Measurements from ENCODE around the gene PARVB.
A peak's percentile ranks its signal among the peaks of the same experiment; 100 is the strongest.

The PARVB gene

DNA sequence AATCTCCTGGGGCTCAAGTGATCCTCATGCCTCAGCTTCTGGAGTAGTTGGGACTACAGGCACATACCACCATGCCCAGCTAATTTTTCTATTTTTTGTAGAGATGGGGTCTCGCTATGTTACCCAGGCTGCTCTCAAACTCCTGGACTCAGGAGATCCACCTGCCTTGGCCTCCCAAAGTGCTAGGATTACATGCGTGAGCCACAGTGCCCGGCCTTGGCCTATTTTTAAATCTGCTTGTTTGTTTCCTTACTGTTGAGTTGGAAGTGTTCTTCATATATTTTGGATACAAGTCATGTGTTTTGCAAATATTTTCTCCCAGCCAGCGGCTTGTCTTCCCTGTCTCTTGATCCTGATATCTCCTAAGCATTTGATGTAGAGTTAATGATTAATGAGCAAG is 5.0 kb downstream of the PARVB start:
- no peak overlapping the region for H3K4me3 ChIP-seq (ENCODE audit: low read depth, low read length)
- DNase-seq (ENCODE audit: low read depth, low spot score), result no peak
- TF ChIP-seq, protein P1, sequence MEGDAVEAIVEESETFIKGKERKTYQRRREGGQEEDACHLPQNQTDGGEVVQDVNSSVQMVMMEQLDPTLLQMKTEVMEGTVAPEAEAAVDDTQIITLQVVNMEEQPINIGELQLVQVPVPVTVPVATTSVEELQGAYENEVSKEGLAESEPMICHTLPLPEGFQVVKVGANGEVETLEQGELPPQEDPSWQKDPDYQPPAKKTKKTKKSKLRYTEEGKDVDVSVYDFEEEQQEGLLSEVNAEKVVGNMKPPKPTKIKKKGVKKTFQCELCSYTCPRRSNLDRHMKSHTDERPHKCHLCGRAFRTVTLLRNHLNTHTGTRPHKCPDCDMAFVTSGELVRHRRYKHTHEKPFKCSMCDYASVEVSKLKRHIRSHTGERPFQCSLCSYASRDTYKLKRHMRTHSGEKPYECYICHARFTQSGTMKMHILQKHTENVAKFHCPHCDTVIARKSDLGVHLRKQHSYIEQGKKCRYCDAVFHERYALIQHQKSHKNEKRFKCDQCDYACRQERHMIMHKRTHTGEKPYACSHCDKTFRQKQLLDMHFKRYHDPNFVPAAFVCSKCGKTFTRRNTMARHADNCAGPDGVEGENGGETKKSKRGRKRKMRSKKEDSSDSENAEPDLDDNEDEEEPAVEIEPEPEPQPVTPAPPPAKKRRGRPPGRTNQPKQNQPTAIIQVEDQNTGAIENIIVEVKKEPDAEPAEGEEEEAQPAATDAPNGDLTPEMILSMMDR (IDR thresholded peaks at IDR 0.05; ENCODE audit: low read depth, low read length), result no peak
- in situ Hi-C loops (cut with HindIII; ENCODE audit: low sequenced_read_pairs), result no loop called here

DNA sequence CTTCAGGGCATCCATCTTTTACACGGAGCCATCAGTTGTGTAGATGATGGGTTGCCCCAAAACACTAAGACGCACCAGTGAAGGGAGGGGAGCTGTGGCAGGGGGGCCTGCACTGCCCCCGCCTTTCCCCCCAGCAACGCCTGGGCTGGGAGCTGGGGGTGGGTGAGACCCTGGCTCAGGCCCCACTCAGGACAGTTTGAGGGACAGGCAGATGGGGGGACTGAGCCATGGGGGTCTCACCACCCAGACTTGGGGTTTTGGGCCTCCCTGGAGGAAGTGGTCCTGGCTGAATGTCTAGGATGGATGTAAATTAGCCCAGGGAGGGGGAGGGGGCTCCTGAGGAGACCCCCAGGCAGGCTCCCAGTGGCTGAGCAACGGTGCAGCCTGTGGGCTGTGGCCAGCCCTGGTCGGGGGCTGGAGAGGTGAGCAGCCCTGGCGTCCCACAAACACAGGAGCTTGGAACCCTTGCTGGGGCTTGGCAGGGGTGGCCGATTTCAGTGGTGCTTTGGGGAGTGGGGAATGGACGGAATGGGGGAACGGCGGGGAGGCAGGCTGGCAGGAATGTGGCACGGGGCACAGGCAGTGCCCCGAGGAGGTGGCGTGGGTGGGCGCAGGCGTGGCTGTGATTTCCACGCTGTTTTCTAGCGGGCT is 6.1 kb downstream of the PARVB start:
- TF ChIP-seq, protein P1 (IDR thresholded peaks at IDR 0.05; ENCODE audit: low read depth, low read length), result no peak
- in situ Hi-C loops (cut with HindIII; ENCODE audit: low sequenced_read_pairs), result no loop called here
- no peak for DNase-seq (ENCODE audit: low read depth, low spot score)
- no peak overlapping the region for H3K4me3 ChIP-seq (ENCODE audit: low read depth, low read length)

DNA sequence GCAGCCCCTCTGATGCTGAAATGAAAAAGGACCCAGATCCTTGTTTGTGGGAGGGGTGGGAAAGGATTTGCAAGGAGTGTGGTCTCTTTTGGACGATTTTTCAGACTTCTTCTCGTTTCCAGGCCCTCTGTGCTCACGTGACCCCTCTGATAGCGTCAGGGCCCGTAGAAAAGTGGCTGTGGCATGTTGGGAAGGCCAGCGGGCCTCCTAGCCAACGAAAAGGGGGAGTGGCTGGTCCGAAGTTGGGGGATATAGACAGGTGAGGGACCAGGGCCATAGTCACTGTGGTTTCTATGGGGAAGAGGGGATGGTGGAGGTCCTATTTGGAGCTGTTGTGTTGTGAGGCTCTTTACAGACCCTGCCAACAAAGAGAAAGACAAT is 6.6 kb downstream of the PARVB start:
- DNase-seq (ENCODE audit: low read depth, low spot score), result no peak
- TF ChIP-seq, protein P1 (IDR thresholded peaks at IDR 0.05; ENCODE audit: low read depth, low read length), result no peak
- in situ Hi-C loops (cut with HindIII; ENCODE audit: low sequenced_read_pairs), result no loop called here
- no peak overlapping the region for H3K4me3 ChIP-seq (ENCODE audit: low read depth, low read length)

DNA sequence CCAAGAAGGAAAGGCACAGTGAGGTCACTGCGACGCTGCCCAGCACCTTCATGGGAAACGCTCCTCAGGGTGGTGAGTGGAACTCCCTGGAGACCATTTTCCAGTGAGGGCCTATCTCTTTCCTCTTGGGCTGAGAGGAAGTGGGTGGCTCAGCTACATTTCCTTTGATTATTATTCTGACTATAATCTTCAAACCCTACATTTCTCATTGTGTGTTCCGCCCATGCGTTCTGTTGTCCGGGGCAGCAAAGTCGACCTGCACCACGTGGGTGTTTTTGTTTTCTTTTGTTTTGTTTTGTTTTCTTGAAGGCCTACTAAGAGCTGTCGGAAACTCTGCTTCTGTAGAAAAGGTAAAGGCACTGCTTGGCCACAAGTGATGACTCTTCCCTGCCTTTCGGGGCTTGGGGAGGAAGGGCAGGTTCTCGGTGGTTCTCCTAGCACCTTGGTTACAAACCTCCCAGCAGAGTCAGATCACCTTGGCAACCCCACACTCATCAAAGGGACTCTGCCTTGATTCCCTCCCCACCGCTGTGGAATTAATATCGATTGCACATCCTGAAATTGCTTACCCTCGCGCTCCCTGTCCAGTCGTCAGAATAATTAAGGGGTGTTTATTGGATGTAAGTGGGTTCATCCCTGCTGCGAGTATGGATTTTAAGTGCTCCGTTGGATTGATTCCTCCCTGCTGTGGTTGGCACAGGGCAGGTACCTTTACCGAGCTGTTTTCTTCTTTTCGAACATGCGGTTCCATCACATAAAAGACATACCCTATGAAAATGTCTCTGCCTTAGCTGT is 7.3 kb downstream of the PARVB start:
- no peak overlapping the region for H3K4me3 ChIP-seq (ENCODE audit: low read depth, low read length)
- TF ChIP-seq, protein P1 (IDR thresholded peaks at IDR 0.05; ENCODE audit: low read depth, low read length), result no peak
- DNase-seq (ENCODE audit: low read depth, low spot score), result no peak
- in situ Hi-C loops (cut with HindIII; ENCODE audit: low sequenced_read_pairs), result no loop called here

DNA sequence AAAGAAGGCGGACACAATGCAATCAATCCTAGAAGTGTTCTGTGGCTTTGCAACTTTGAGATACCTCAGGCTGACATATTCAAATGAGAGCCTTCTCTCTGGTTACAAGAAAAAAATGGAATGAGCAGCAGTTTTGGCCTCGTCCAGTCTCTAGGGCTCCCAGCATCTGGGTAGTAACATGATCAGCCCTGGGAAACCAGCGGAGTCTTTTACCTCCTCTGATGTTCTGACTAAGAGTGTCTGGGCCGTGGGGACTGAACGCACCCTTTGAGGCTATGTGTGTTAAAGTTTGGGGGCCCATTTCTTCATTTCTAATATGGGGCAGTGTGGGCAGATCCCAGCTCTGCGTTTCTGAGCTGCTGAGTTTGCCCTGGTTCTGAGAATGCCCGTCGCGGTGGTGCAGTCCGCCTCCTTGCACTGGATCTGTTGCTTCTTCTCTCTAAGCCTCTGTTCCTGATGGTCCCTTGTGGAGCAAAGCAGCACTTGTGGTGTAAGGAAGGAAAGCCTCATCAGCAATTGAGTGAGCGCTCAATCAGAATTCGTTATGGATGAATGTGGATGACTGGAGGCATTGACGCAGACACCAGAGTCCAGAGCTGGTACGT is 8.1 kb downstream of the PARVB start:
- in situ Hi-C loops (cut with HindIII; ENCODE audit: low sequenced_read_pairs), result no loop called here
- H3K4me3 ChIP-seq (ENCODE audit: low read depth, low read length), result no peak overlapping the region
- TF ChIP-seq, protein P1 (IDR thresholded peaks at IDR 0.05; ENCODE audit: low read depth, low read length), result no peak
- peak; percentile 50 for DNase-seq (ENCODE audit: low read depth, low spot score)

DNA sequence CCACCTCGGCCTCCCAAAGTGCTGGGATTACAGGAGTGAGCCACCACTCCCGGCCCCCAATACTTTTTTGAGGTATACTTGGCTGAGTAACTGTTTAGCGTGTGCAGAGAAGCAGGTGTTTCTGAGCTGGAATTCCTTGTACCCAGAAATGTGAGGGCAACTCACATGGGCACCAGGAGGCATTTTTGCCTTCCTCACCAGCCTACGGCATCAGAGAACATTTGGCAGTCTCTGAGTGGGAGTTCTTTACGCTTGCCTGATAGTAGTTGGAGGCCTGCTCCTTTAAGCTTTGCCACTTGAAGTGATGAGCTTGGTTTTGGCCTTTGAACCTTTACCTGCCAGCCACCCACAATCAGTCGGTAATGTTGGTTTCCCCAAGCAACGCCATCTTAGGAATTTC is 9.2 kb downstream of the PARVB start:
- in situ Hi-C loops (cut with HindIII; ENCODE audit: low sequenced_read_pairs), result no loop called here
- no peak for DNase-seq (ENCODE audit: low read depth, low spot score)
- TF ChIP-seq, protein P1 (IDR thresholded peaks at IDR 0.05; ENCODE audit: low read depth, low read length), result no peak
- no peak overlapping the region for H3K4me3 ChIP-seq (ENCODE audit: low read depth, low read length)

All from astrocyte of the spinal cord (primary cell).